ENCODE results near the gene PRSS2.

- TF ChIP-seq POLR2A (IDR thresholded peaks at IDR 0.05; ENCODE audit: low read length) (no peak), GATA1 (IDR thresholded peaks at IDR 0.05; ENCODE audit: low read depth, low read length) (no peak)
Measured at GRCh38 chr7:142771353-142771723, 568 bp downstream of the PRSS2 start.

All from erythroblast (primary cell).